Activated CD8-positive, alpha-beta T cell treated with anti-CD3 and anti-CD28 coated beads for 36 hours (primary cell): ENCODE data around the gene EPHA6. TPM values are rescaled to one million over a fixed set of nuclear protein-coding genes. Genes with fewer than 3 reads are reported as not detected.

Experiments used
- ATAC-seq: fragments of 200-7000 bp; cut with Tn5 transposase; one replicate; pipeline ENCODE4 v1.10.0; 2021; ENCODE audit warnings: mild to moderate bottlenecking, moderate library complexity
- CTCF ChIA-PET: fragments of 350-600 bp; sonication (Branson Sonifier 250); formaldehyde crosslinking; loops from one replicate; lab custom pipeline; 2021; ENCODE audit warnings: antibody characterized with exemption; lab: Charles Lee
- POLR2A ChIA-PET: fragments of 350-600 bp; sonication (Branson Sonifier 250); formaldehyde crosslinking; loops from one replicate; lab custom pipeline; 2021; ENCODE audit warnings: antibody characterized with exemption; lab: Charles Lee
- DNase-seq: peaks from one replicate; pipeline ENCODE4 v3.0.0-alpha.2; 2020
- H3K27ac Mint-ChIP-seq: one replicate; pipeline ENCODE4 v1.8.0; 2021; ENCODE audit warnings: mild to moderate bottlenecking, mixed read lengths
- H3K27me3 Mint-ChIP-seq: one replicate; pipeline ENCODE4 v1.8.0; 2021; ENCODE audit warnings: mixed read lengths
- H3K36me3 Mint-ChIP-seq: one replicate; pipeline ENCODE4 v1.8.0; 2021; ENCODE audit warnings: low read depth, mixed read lengths
- H3K4me1 Mint-ChIP-seq: one replicate; pipeline ENCODE4 v1.8.0; 2021; ENCODE audit warnings: low read depth, mixed read lengths
- H3K4me3 Mint-ChIP-seq: one replicate; pipeline ENCODE4 v1.8.0; 2021; ENCODE audit warnings: mild to moderate bottlenecking, moderate library complexity, mixed read lengths
- H3K9me3 Mint-ChIP-seq: one replicate; pipeline ENCODE4 v1.8.0; 2021; ENCODE audit warnings: mixed read lengths
- intact Hi-C: fragments of 100-400 bp; cut with micrococcal nuclease; formaldehyde crosslinking; loops from one replicate; pipeline ENCODE4 v1.10.0; 2022
- total RNA-seq, 2 experiments: library from RNA; stranded (reverse); gene quantifications; one replicate each; pipeline ENCODE4 v1.2.3, GENCODE V29; 2021
- TF ChIP-seq, protein P1 (sequence below): fragments of 200-600 bp; IDR thresholded peaks from one replicate; pipeline ENCODE4 v1.8.0; 2022; ENCODE audit warnings: antibody characterized with exemption, mild to moderate bottlenecking

The EPHA6 gene
- total RNA-seq, 2 experiments from 2014 or later, result not detected

DNA sequence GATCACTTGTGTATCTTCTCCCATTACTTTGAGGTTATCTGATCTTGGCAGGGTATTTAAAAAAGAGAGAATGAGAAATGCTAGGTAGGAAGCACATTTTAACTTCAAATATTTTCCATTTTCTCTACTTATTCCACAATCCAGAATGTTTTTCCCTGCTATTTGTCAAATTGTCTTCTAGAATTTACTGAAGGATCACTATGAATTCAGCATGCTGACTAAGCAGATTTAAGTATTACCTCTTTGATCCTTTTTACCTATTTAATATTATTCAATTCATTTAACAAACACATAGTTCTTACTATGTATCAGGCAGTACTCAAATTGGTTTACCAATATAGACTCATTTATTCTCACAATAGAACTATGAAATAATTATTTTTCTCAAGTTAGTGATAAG, 486.7 kb downstream of the EPHA6 start:
- Mint-ChIP-seq H3K36me3 (no peaks in the 10 kb centered on the region), H3K4me3 (no peak overlapping the region), H3K9me3 (peaks cover 12% of the 10 kb centered on the region), H3K27me3 (no peaks in the 10 kb centered on the region), H3K4me1 (no peaks in the 10 kb centered on the region), H3K27ac (no peak overlapping the region)
- ChIA-PET CTCF (no interaction called here), POLR2A (no interaction called here)
- no peak for DNase-seq
- ATAC-seq, result no peak
- intact Hi-C loops, result no loop called here
- TF ChIP-seq, protein P1, sequence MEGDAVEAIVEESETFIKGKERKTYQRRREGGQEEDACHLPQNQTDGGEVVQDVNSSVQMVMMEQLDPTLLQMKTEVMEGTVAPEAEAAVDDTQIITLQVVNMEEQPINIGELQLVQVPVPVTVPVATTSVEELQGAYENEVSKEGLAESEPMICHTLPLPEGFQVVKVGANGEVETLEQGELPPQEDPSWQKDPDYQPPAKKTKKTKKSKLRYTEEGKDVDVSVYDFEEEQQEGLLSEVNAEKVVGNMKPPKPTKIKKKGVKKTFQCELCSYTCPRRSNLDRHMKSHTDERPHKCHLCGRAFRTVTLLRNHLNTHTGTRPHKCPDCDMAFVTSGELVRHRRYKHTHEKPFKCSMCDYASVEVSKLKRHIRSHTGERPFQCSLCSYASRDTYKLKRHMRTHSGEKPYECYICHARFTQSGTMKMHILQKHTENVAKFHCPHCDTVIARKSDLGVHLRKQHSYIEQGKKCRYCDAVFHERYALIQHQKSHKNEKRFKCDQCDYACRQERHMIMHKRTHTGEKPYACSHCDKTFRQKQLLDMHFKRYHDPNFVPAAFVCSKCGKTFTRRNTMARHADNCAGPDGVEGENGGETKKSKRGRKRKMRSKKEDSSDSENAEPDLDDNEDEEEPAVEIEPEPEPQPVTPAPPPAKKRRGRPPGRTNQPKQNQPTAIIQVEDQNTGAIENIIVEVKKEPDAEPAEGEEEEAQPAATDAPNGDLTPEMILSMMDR, result no peak

DNA sequence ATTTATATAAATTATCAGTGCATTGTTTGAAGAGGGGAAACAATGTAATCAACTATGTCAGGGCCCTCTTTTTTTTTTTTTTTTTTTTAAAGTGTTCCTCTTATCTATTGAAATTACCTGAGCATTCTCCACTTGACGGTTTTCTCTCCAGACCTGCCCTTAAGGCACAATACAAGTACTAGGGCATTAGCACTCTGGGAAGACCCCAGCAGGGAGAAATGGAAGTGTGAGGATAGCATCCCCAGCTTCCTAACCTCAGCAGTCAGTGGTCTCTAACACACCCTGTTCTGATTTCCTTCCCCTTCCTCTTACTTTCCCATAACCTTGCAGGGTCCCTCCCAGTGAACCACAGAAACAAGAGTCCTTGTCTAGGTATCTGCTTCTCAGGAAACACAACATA, 491.8 kb downstream of the EPHA6 start:
- TF ChIP-seq, protein P1, result no peak
- no peak overlapping the region for H3K4me3 Mint-ChIP-seq
- H3K36me3 Mint-ChIP-seq, result no peaks in the 10 kb centered on the region
- intact Hi-C loops, result no loop called here
- no peak for ATAC-seq
- no peak for DNase-seq
- ChIA-PET CTCF (no interaction called here), POLR2A (no interaction called here)
- no peaks in the 10 kb centered on the region for H3K4me1 Mint-ChIP-seq
- H3K27me3 Mint-ChIP-seq, result no peaks in the 10 kb centered on the region
- H3K9me3 Mint-ChIP-seq, result peaks cover 8% of the 10 kb centered on the region
- H3K27ac Mint-ChIP-seq, result no peak overlapping the region

DNA sequence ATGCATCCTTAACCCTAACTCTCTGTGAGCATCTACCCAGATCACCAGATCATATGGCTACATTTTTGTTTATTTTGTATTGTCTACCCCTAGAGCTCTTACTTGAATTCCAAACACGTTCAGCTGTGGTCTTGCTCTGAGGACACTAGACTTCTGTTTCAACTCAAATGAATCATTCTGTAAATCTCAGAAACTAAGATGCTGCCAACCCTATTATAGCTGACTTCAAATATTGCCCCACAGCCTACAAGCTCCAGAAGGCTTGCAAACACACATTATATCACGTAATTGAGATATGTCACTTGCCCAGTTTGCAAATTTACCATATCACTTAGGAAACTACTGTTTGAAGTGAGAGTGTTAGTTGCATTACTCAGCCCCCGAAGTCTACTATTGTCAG, 524.0 kb downstream of the EPHA6 start:
- intact Hi-C loops, result no loop called here
- ATAC-seq (no peak), DNase-seq (no peak)
- ChIA-PET CTCF (no interaction called here), POLR2A (no interaction called here)
- Mint-ChIP-seq H3K4me3 (no peak overlapping the region), H3K27me3 (no peaks in the 10 kb centered on the region), H3K27ac (no peak overlapping the region), H3K4me1 (no peaks in the 10 kb centered on the region), H3K9me3 (peaks cover 2% of the 10 kb centered on the region), H3K36me3 (no peaks in the 10 kb centered on the region)
- TF ChIP-seq, protein P1, result no peak

DNA sequence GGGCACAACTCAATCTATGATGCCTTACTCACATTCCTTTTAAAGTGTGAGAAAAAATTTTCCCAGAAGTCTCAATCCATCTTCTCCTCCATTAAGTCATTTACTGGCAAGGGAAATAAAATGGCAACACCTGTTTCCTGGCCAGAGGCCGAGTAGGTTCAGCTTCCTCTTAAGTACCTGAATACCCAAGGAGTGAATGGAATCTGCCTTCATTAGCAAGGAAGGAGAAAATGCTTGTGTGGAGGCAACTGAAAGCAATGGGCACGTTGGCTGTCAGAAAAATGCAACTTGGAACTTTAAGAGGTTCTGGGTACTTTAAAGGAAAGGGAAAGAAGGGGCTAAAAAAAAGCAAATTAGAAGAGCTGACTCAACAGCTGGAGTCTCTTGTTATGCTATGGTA, 526.5 kb downstream of the EPHA6 start:
- intact Hi-C loops, result no loop called here
- Mint-ChIP-seq H3K9me3 (no peaks in the 10 kb centered on the region), H3K36me3 (no peaks in the 10 kb centered on the region), H3K27me3 (no peaks in the 10 kb centered on the region), H3K4me1 (no peaks in the 10 kb centered on the region), H3K27ac (no peak overlapping the region), H3K4me3 (no peak overlapping the region)
- no peak for ATAC-seq
- DNase-seq, result no peak
- ChIA-PET POLR2A (no interaction called here), CTCF (no interaction called here)
- TF ChIP-seq, protein P1, result no peak

DNA sequence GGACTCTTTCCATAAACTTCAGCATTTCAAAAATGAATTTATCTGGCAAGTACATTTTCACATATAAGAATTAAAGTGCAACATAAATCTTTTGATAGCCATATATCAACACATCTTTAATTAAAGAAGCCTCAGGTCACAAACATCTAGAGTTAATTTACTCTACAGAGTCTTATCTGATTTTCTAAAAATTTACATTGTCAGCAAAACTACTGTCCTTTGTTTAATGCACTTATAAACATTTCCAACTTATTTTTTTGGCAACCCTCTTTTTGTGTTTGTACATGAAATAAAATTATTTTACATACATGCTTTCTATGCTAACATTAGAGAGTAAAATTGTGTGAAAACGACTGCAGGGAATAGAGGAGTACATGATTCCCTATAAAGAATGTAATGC, 533.4 kb downstream of the EPHA6 start:
- H3K27ac Mint-ChIP-seq, result no peak overlapping the region
- TF ChIP-seq, protein P1, result no peak
- no peaks in the 10 kb centered on the region for H3K36me3 Mint-ChIP-seq
- no peaks in the 10 kb centered on the region for H3K4me1 Mint-ChIP-seq
- DNase-seq (no peak), ATAC-seq (no peak)
- ChIA-PET CTCF (no interaction called here), POLR2A (no interaction called here)
- intact Hi-C loops, result no loop called here
- no peaks in the 10 kb centered on the region for H3K27me3 Mint-ChIP-seq
- H3K4me3 Mint-ChIP-seq, result no peak overlapping the region
- H3K9me3 Mint-ChIP-seq, result no peaks in the 10 kb centered on the region
